Dermis microvascular lymphatic vessel endothelial cell (primary cell): ENCODE measurements around the gene HMGCLL1. TPM values are rescaled to one million over a fixed set of nuclear protein-coding genes. Genes with fewer than 3 reads are reported as not detected.

Experiments used
- DNase-seq, 2 donors: peaks; one replicate each; pipeline versions ENCODE4 v3.0.0 to v3.0.0-alpha.2; 2010; ENCODE audit warnings: low read depth in 2 of 2
- total RNA-seq: library from RNA; depleted of rRNA; stranded (reverse); fragments of >200 nt; gene quantifications from 2 replicates; pipeline ENCODE4 v1.2.1, GENCODE V29; 2014

The HMGCLL1 gene
- total RNA-seq = not detected in 2 replicates

DNA sequence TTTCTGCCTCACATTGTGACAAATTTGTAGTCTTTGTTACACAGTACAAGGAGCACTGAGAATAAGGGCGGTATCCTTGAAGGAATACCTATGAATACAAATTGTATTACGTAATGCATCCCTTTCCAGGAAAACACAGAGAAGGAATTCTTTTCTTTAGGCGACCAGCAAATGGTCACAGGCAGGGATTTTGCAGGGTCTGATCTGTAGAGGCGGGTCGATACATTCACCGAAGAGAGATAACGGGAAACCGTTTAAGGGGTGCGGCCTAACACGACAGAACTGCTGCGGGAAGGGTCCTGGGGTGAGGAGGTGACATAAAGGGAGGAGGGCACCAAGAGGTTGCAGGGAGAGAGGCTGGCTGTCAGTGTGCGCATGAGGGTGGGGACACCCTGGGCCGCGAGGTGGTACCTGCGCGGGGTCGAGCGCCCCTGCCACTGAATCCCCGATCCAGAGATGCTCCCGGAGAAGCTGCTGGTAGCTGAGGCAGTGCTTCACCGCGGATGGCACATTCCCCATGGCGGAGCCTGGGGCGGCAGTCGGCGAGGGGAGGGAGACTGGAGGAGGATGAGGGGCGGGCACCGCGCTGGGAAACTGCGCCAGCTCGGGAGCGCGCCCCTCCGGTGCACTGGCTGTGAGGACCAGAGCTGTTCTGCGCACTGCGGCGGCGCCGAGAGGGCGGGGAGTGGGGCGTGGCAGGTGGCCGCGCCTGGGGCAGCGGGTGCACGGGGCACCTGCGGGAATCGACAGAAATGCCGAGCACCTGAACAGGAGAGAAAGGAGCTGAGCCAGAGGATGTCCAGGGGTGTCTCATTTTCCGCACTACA lies at the start of gene HMGCLL1:
HMGCLL1 (minus strand) TSS at position 656 of the 827 bp plus-strand sequence; CDS start at position 519, 137 bp downstream.
- DNase-seq = no peak

DNA sequence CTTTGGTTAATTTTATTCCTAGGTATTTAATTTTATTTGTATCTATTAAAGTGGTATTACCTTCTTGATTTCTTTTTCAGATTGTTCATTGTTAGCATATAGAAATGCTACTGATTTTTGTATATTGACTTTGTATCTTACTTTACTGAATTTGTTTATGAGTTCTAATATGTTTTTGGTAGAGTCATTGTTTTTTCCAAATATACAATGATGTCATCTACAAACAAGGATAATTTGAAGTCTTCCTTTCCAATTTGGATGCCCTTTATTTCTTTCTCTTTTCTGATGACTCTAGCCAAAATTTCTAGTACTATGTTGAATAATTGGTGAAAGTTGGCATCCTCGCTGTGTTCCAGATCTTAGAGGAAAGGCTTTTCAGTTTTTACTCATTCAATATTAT lies 43.0 kb upstream of the HMGCLL1 start:
- no peak for DNase-seq

DNA sequence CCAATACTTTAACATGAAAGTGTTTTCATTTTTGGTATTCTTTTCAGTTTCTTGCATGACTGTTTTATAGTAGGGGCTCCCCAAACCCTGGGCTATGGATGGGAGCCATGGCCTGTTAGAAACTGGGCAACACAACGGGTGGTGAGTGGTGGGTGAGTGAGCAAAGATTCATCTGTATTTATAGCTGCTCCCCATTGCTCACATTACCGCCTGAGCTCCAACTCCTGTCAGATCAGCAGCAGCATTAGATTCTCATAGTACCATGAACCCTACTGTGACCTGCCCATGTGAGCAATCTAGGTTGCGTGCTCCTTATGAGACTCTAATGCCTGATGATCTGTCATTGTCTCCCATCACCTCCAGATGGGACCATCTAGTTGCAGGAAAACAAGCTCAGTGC lies 42.3 kb upstream of the HMGCLL1 start:
- no peak for DNase-seq

DNA sequence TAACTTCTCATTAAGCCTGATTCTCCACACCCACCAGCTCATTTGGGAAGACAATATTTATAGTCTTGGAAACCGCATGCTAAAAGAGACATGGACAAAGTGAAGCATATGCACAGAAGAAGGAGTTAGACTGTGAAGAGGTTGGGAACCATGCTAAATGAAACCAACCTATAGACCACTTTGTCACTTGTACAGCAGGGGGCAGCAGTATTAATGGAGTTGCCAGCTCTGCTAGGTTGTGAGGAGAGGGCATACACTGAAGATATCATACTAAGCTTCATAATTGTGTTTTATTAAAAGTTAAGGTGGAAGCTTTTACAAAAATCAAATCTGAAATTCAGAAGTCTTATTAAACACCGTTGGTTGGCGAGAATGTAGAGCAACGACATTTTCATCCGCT lies 38.3 kb upstream of the HMGCLL1 start:
- DNase-seq = peak; percentile 3 to 43

DNA sequence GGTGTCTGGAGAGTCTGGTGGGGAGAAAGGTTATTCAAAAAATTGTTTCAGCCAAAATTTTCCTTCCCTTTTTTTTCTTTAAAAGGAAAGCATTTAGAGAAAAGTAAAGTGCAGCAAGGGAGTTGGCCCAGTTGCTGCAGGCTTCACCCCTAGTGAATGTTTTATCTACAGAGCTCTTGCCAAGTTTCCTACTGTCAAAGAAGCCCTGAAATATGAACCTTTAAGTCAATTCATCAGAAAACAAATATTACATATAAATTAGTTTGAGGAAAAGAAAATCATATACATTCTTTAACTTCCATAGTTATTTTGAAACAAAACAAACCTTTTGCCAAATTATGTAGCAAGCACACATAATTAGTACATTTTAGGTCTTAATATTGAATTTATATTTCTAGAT lies 25.0 kb upstream of the HMGCLL1 start:
- DNase-seq = no peak

DNA sequence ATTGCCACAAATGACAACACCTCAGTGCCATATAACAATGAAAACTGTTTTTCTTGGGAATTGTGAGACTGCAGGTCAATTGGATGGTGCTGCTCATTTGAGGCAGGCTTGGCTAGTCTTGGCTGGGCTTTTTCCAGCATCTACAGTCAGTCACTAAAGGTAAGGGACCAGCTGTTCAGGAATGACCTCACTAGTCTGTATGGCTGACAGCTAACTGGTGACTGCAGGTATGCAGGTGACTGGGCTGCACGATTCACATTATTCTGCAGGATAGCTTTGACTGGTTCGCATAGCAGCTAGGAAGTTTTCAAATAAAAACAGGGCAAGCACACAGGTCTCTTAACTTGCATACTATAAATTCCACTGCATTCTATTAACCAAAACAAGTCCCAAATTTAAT lies 22.1 kb upstream of the HMGCLL1 start:
- DNase-seq = no peak

DNA sequence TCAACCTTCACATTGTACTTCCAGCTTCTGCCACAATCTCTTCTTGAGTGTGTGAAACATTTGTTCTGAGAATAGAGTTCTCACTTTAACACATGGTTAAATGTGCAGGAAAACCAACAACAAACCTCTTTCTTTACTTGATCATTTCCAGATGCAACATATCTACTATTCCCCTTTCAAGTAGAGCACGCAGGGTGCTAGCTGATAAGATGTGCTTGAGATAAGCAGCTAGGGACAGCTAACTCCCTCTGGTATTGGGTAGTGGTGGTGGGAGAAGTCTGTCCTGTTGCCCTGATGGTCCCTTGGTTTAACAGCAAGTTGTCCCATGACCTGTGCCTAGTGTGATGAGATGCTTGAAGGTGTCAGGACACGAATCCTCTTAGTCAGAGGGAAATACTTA lies 15.4 kb upstream of the HMGCLL1 start:
- no peak for DNase-seq

DNA sequence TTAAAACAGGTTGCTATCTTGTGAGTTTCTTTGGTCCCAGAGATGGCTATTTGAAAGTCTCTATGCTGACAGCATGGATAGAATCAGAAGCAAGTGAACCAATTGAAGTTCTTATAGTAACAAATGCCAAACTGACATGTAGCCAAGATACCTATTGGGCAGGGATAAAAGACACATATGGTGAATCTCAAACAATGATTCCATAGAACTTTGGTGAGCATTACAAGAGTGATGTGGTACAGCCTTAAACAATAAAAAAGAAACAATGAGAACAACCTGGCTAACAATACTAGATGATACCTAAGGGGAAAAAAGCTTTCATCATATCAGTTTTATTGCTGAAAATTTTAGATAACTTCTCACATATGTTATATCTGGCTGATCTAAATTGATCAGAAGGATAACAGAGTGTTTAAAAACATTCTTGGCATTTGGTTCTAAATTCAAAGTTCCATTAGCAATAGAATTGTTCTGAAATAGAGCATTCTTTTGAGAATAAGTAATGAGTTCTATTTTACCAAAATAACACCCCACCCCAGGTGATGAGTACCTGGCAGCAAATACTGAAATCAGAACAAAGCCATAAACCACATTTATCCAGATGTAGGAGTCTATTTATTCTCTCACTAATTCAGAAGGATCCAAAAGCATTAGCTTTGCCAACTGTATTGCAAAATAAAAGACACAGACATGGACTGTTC lies 5.8 kb upstream of the HMGCLL1 start:
- DNase-seq = no peak

DNA sequence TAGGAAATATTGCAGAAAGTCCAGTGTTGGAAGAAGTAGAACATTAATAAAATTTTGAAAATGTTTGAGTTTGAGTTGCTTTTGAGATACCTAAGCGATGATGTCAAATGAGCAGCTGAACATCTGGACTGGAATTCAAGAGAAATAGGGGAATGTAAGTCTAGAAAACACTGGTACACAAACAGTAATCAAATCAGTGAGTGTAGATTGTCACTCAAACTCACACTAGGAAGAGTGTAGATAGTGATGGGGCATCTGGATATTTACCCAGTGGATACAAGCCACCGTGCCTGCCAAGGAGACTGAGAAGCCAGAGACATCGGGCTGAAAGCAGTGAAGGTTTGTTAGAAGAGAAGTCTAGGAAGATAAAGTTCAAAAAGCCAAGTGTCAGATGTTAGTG lies 2.2 kb downstream of the HMGCLL1 start:
- DNase-seq = no peak

DNA sequence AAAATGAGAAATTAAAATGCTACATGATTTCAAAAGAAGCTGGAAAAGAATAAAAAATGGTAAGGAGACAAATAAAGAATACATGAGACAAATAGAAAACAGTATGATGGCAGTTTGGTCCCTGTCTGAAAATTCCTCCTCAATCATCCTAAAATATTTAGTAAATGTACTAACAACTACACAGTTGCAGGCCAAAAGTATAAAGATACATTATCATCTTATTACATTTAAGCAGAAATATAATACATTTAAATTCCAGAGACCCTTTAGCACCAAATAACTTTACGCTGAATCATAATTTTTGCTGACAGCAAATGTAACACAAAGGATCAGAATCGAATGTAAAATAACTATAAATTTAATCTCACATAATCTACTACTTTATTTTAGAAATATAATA lies 4.4 kb downstream of the HMGCLL1 start:
- DNase-seq = no peak

DNA sequence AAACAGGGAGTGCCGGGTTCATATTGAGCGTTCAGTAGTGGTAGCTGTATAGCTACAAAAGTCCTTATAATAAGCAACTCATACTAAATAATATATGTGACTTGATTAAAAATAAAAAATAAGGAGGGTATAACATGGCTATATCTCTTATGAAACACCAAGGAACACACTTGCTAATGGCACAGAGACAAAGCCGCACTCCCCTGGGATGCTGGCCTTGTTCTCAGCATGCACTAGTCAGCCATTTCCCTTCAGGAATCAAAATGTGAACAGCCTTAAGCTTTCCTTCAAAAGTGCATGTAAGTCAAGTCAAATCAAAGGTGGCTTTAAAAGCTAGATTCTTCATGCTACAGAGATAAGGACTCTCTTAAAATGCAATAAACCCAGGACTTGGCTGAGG lies 9.4 kb downstream of the HMGCLL1 start:
- no peak for DNase-seq

DNA sequence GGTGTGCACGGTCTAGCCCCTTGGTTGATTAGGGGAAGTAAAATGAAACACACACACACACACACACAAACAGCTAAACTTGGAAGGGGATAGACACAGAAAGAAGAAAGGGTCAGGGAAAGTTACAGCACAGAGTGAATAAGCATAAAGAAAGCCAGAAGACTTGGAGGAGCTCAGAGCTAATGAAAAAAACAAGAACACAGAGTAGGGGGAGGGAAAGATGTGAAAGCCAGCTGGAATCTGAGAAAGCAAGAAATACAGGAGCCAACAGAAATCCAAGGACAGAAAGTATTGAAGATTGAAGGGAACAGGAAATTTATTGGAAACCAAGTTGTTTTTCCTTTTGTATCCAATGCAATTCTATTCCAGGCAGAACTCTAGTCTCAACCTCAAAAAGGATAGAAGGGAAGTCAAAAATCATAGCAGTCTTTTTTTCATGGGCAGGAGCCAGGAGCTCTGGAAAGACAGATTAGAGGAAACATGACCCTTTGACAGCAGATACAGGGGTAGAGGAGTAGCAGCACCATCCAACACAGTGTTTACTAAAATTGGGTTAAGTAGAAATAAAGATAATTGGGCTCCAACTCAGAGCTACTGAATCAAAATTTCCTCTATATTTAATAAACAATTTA lies 10.1 kb downstream of the HMGCLL1 start:
- DNase-seq = no peak

DNA sequence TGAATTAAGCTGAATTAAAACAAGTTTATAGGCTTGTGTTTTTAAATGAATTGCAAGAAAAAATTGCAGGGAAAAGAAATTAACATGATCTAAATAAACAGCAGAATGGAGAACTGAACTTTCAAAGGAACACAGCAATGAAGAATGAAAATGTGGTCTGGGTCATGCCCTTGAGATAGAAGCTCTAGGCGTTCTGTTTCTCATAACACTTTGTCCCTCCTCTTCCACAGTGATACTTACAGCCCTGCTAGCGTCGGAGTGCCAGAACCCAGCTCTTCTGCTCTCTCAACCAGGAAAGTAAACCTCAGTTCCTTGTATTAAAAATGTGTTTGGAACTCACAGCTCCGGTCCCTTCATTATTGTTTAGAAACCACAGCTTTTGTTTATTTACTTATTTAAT lies 11.4 kb downstream of the HMGCLL1 start:
- no peak for DNase-seq

DNA sequence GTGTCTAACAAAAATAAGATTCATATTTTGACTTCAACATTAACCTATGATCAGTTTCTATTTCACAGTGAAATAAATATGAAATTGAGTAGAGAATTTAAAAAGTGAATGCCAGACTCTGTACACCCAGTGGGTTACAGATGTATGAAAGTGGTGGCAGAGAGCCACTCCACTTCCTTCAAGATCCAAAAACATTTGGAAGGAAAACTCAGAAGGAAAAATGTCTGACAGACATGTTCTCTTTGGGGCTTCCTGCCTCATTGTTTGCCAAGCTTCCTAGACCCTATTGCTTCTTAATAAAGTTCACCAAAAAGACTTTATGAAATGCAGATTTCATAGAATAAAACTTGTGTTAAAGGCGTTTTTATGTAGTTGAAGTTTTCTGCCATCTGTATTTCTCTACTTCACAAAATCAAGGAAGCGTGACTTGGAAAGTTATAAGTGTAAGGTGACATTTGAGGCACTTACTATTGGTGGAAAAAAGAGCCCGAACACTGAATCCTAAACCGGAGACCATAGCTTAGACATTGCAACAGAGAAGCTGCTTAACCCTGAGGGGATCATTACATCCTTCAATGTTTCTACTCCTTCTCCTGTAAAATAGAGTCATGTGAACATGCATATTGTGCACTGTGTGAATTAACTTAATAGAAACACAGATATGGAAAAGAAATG lies 12.8 kb downstream of the HMGCLL1 start:
- no peak for DNase-seq

DNA sequence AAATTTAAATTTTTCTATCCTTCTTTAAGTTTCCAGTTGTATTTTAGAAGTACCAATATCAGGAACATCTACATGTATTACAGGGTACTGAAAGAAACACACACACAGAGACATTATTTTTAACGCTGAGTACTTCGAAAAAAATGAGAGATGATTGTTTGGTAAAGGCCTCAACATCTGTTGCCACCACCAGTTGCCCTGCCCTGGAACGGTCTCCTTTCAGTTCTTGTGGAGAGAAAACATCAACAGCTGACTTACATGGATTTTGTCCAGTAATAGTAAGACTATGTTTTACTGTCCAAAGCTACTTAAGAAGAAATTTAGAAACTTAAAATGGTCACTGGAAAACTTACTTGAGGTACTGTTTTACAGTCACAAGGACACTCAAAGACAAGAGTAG lies 16.7 kb downstream of the HMGCLL1 start:
- no peak for DNase-seq

DNA sequence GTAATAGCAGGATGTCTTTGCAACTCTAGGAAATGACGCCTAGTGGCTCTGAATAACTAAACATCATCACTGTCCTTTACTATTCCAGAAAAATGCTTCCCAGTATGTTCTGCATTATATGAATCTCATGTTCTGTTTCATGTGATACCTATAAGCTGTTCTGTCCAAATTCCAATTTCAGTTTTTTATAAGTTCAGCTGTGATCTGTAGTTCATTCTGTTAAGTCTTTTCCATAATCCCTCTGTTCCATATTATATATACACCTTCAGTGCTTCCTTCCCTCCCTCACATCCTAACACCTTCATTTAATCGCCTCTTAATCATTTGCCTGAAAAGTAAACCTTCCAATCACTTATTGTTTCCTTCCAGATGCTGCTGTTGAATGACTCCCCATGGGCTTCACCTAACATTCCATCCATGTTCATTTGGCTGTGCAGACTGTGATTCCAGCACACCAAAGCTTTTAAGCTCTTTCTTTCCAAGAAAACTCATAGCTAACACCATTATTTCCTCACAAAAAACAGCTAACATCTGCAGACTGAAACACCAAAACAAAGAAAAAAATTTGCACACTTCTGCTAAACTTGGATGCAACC lies 18.6 kb downstream of the HMGCLL1 start:
- DNase-seq = no peak

DNA sequence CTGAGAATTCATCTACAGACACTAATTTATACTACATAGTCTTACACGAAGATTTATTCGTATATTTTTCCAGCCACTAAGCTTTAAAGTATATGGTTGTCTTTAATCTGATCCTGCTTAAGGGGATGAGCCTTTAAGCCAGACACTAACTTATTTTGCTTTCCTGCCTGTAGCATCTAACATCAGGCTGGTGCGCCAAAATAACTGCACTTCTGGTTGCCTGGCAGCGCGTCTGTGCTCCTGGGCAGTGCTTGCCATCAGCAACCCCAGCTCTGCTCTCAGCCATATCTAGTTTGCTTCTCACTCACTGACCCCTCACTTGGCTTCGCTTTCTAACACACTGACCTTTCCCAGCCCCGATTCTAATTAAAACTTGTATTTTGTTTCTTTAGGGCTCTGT lies 21.8 kb downstream of the HMGCLL1 start:
- no peak for DNase-seq

DNA sequence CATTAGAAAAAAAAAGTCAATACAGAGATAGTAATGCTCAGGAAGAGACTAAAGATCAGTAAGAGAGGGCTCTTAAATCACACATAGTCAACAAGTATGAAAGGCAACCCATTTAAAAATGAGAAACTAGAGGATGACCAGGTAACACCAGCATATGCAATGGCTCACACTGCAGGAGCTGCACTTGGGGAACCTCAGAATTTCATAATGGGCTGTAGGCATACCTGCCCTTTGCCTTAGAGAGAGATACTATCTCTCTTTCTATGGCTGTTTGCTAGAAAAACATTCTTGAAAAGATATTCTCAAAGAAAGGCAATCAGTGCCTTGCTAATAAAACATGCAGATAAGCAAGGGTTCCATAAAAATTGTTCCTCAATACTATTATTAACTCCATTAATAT lies 33.2 kb downstream of the HMGCLL1 start:
- no peak for DNase-seq

DNA sequence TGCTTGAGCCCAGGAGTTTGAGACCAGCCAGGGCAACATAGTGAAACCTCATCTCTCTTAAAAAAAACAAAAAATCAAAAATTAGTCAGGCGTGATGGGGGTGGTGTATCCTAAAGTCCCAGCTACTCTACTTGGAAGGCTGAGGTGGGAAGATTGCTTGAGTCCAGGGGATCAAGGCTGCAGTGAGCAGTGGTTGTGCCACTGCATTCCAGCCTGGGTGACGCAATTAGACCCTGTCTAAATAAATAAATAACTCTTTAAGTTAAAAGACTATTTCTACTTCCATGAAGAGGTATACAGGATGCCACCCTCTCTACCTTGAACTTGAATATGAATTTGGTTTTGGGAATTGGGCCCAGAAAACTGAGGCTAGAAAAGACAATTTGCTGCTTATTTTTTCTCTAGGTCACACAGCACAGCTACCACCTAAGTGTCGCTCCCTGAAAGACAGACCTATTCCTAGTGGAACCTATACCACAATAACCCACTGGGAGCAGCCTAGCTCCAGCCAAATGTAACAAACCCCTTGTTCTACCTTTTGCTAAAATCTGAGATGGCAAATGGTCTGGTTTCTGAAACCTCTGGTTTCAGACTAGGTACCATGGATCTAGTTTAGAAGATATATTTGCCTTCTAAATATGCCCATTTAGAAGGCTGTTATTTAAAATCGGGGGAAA lies 35.2 kb downstream of the HMGCLL1 start:
- no peak for DNase-seq

DNA sequence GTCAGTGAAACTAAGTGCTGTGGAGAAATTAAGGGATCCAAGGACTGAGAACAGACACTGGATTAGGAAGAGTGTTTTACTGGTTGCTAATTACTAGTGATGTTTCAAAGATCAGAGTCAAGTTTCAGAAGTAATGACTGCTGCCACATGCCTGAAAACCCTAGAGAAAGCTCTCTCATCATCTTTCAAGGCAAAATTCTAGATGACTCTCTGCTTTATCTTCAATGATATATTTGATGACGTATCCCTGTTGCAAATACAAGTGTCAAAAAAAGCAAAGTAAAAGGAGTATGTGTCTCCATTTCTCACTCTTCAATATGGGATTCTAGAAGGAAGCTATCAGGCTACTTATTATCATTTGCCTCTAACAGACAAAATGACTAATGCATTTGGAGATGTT lies 38.0 kb downstream of the HMGCLL1 start:
- no peak for DNase-seq

DNA sequence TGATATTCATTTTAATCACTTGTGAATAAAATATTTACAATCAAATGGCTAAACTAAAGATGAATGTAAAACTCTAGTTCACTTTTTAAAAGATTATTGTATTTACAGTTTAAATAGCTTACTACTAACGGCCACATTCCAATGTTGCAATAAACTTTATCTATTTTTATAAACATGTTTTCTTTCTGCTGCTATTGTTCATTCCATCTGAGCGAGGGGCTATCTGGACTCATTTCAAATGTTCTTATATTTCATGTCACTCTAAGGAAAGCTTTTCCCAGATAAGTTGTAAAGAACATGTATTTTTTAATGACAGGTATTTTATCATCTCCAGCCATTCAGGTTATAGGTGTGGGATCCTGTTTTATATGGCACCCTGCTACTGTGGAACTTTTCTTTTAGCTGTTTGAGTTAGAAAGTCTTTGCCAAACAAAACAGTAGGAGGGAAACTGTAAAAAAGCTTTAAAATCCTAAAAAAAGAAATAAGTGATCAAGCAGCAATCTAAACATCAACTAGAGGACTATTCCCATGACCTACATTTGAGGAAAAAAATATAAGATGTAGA lies 42.5 kb downstream of the HMGCLL1 start:
- no peak for DNase-seq
